GM19463 (cell line): ENCODE measurements around the gene EMID1.

ENCODE experiments used
- ATAC-seq: cut with Tn5 transposase; IDR thresholded peaks from one replicate; pipeline ENCODE4 v1.9.1; 2021; ENCODE audit warnings: mild to moderate bottlenecking, moderate library complexity; ENCODE audit not compliant: unreplicated experiment

Gene EMID1

DNA sequence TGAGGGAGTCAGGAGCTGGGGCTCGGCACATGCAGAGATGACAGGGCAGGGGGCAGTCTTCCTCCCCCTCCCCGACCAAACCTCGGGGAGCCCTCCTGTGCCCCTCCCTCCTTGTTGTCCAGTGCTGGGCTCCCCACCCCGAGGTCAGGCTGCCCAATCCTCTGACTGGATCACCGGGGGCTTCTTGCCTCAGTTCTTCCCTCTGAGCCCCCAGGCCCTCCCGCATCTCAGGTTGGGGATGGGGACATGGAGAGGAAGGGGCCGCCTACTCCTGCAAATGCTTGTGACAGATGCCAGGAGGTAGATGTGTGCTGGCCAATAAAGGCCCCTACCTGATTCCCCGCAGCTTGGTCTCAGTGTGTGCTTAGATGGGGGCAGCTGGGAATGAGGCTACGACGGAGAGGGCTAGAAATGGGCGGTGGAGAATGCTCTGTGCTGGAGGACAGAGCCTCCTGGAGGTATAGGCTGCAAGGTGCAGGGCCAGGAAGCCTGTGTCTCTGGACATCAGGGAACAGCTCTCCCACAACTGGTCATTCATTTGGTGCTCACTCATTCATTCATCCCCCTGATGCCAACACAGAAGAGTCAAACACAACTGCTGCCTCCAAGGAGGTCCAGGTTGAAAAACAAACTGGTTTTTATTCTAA is 53.7 kb downstream of the EMID1 start:
- no peak for ATAC-seq

DNA sequence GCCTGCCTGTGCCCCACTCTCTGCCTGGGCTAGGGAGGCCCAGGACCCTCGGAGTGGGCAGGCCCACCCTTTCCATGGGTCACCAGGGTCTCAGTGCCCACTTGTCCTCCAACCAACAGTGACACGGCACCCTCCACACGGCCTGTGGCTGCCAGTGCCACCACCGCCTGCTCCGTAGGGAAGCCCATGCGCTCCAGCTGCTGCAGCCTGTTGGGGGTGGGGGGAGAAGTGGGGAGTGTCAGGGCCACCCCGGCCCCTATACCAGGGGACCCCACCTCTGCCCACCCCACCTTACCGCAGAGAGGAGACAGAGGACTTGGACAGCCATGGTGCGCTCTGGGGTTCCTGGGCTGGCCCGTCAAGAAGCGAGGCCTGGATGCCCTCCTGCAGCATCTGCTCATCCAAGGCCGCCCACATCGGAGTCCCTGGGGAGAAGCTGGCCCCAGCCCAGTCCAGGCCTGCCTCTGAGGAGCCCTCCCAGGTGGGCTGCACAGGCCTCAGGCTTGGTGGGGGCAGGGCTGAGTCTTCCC is 54.4 kb downstream of the EMID1 start:
- ATAC-seq: no peak

DNA sequence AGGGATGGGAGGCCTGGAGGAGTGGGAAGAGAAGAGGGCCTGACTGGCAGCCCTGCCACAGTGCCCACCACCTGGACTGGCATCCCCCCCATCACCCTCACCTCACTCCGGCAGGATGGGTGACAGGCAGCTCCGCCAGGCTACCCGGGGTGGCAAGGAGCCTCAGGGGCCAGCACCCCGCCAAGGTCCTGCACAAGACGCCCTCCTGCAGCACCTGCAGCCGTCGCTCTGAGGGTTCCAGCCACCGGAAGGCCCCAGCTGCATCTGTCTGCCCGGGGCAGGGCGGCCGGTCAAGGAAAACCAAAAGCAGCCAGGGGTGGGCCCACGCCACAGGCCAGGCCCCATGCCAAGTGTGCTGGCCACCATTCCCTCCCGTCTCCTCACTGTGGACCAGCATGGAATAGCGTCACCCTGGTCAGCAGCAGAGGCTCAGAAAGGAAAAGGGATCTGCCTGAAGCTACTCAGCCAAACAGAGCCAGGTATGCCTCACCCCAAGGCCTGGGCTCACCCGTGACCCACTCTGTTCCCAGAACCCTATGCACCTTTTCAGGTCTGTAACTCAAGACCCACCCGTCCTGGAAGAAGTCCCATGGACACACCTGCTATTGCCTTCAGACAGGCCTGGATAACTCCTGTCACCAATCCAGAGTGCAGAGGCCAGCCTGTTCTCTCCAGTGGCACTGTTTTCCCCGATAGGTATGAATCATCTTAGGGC is 55.1 kb downstream of the EMID1 start:
- no peak for ATAC-seq

DNA sequence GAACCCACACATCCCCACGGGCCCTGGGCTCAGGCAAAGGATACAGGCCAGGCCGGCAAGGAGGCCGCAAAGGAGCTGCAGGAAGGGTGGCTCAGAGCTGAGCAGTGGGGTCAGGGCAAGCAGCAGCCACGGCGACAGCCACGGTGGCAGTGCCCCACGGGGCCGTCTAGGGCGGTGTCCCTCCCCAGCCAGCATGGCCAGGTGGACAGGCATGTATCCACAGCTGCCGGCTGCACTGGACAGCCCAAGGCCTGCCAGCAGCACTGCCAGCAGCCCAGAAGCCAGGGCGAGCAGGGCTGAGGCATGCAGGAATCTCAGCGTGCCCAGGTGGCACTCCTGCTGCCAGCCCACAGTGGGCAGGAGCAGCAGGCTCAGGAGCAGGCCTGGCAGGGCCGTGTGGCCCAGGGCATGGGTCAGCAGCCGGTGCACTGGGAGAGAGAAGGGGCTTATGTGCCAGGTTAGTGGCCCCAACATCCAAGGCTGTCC is 58.1 kb downstream of the EMID1 start:
- ATAC-seq: no peak

DNA sequence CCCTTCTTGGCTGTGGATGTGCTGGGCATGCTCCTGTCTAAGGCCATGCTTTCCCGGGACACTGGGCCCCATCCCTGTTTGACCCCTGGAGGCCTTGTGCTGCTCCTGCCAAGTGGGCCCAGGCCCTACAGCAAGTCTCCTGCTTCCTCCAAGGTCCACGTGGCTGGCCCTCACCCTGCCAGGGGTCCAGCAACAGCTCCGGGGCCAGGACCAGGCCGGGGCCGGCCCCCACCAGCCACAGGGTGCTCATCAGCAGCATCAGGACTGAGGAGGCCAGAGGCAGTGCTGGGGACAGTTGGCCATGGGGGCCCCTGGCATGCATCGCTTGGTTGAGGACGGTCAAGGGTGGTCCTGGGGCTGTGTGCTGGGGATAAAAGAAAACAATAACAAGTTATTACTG is 59.6 kb downstream of the EMID1 start:
- ATAC-seq: no peak

DNA sequence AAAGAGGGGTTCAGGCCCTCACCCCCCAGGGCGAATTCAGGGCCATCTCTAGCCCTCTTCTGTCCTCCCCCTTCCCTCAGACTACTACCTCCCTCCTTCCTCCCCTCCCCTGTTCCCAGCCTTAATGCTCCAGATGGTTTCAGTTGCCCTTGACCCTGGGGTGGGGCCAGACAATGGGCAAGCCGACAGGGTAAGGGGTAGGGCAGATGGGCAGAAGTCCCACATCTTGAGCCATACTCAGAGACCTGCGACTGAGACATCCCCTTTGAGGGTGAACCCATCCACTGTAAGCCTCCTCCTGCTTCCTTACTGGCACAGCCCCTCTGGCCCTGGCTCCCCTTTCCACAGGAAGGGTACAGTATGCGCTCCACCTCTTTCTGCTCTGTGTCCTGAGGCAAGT is 60.2 kb downstream of the EMID1 start:
- no peak for ATAC-seq

DNA sequence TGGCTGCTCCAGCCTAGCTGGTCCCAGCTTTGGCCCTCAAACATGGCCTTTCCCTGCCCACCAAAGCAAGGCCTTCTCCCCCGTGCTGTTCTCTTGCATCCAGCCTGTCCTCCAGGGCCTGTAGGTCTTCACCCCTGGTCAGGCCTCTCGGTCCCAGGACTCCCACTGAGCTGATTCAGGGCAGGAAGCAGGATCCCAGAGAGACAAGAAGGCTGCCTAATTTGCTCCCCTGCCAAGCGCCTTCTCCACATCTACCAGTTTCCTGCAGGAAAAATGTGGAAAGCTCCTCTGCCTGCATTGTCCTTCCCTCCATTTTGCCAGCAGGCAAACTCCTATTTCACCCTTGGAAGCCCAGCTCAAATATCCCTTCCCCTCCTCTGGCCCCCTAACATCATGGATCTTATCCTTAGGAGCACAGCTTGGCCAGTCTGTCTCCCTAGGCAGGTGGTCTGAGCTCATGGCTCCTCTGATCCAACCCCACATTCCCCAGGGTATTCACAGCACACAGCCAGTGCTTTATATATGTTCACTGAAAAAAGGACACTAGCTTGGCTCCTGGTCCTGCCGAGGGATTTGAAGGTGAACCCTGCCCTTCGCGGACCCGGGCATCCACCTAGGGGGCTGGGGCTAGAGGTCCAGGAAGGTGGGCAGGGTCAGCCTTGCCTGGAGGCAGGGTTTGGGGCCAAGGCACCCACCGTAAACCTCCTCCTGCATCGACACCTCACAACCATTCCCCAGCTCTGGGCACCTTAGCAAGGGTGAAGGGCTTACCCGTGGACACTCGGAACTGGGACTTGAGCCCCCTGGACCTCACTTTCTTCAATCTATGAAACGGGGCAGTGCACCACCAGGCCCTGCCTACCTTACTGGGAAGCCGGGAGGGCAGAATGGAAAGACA is 61.1 kb downstream of the EMID1 start:
- no peak for ATAC-seq

DNA sequence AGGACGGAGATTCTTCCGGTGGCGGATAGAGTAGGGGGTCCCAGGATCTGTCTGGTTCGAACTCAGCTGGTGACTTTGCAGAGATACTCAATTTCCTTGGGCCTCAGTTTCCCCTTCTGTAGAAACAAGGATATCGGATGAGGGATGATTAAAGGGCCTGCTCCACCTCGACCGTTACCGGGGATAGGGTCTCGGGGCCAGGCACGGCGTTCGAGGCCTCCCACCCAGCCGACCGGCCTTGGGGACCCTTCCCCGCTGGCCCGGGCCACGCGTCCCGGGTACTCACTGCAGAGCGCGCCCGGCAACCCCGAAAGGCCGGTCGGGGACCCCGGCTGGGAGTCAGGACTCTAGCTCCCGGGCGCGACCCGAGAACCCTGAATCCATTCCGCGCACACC is 61.8 kb downstream of the EMID1 start:
- ATAC-seq: no peak

DNA sequence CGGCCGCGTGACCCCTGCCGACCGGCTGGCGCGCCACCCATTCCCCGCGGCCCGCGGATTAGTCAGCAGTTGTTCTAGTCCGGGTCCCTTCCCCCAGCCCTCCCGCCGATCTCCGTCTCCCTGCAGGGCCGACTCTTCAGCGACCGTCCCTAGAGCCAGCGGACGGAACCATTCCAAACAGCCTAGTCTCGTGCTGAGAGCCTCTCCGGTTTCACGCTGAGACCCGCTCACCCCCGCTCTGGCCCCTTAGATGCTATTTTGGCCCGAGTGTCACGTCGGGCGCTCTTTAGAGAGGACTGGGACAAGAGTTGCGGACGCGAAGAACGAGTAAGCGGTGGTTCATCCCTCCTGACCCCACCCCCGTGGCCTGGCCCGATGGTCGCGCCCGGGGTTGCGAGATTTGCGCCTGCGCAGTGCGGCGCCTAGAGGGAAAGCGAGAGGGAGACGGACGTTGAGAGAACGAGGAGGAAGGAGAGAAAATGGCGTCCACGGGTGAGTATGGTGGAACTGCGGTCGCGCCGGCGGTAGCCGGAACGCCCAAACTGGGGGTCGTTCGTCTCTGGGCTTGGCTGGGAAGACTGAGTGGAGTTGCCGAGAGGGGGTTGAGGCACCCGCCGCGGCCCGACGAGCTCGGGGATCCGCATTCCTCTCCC is 62.3 kb downstream of the EMID1 start, which contains the start of the genes EWSR1 and RHBDD3:
Gene EWSR1 (plus strand): TSS at position 411 of the 653 bp plus-strand sequence. CDS start 69 bp downstream, at position 480.
Gene RHBDD3 (minus strand): TSS at position 124 of the 653 bp plus-strand sequence. CDS start 2,355 bp downstream, outside the sequence.
- peak; percentile 76 for ATAC-seq

DNA sequence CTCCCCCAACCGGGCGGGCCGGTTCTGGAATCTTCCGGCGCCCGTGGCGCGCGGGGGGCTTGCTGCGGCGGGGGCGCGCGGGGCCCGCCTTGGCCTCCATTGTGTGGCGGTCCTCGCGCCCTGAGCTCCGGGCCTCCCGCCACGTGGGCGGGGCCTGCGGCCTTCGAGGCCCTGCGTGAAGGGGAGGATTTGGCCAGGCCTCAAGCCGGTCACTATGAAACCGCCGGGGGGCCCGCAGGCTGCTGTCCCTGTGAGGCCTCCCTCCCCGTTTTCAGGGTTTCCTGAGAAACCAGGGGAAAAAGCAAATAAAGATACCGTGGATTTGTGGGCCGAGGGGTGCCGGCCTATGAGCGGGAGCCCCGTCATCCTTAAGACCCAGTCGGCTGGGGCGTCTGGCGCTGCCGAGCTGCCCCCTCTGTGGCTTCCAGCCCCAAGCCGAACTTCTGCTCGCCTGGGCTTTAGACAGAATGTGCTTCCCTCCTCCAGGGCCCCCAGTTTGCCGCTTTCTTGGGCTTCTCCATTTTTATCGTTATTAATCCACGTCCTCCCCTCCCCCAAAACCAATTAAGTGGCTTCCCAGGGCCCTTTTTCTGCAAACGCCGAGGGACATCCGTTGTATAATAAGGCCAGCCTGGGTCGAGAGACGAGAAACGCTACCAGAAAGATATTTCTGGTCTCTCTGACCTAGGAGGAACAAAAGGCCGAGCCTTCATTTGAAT is 63.0 kb downstream of the EMID1 start:
- ATAC-seq: peak; percentile 14

DNA sequence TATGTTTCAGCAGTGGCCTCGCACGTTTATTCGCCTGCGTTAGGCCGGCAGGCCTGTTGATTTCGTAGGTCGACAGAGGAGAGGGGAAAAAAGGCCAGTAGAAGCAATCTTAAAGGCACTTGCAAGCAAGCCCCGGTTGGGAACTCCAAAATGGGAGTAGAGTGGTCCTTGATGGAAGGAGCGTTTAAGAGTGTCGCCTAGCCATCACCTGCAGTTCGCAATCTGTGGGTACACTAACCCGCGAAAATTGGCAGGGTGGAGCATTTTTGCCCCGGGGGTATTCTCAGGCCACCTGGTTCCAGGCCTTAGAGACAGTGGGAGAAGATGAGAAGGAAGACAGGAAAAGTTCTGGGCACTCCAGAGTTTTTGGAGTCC is 63.5 kb downstream of the EMID1 start:
- ATAC-seq: no peak

DNA sequence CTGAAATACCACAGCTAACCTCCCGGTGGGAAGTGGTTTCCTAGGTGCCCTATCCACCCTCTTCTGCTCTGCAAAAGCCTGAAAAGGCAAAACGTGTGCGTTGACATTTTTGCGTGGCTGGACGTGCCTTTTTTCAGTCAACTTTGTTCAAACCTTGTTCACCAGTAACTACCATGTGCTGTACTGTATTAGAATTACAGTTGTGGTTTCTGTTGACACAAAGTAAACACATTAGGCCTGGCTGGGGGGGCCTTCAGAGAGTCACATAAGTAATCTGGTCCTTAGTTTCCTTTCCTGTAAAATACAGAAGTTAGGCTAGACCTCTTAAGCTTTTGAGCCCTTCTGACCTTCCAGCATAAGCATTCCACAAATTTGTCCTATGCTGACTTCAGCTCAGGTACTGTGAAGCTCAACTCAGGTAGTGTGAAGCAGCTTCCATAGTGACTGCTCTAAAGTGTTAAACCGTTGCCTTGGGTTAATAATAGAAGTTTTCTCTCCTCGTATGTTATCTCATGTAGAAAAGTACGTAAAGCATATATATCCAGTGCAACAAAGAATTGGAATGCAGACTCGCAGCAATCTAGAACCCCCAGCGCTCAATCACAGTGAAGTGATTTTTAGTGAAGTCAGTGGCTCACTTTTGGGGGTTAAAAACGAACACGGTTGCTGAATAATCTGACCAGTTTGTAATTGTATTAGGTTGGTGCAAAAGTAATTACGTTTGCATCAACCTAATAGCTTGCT is 64.2 kb downstream of the EMID1 start:
- ATAC-seq: no peak

DNA sequence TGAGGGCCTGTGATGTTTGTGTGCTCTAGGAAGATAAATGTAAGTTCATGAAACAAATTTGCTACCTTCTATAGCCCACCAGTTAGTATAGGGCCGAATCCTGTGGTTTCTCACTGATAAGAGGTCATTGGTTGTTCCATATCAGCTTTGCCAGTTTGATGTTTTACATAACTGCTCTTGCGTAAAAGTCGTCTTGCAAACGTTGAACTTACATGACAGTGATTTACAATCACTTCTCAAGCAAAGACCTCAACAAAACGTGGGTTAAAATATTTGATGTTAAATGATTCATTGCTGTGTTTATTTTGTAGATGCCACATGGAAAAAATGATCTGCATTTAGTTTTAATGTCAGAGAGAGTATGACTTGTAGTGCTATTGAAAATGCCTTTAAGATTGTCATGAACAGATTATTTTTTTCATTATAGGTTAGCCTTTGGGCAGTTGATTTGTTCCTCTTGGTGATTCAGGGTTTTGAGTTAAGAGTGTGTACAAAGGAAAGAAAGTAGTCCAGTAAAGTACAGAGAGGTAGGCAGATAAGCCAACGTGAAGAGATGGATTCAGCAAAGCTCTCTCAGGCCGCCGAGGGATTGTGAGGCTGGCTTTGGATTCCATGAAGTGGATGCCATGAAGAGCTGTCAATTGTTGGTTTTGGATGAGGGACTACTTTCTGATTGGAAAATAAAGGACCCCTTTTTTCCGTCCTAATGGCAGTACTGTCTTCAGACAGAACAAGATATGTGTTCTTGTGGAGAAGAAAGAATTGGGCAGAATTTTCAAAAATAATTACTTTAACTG is 65.0 kb downstream of the EMID1 start:
- no peak for ATAC-seq

DNA sequence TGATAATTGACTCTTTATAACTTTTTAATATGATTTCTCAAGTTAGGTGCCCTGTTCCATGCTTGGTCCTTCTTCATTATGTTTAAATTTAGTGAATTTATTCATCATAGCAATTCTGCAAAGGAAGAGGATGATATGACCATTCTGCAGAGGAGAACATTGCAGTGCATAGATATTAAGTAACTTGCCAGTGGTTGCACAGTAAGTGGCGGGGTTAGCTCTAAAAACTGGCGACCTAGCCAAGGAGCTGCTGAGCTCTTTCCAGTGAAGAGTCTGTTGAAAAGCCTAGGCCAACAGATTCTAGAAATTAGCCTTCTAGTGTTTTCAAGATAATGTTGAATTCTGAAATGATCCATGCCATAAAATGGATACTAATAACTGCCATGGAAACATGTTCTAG is 66.9 kb downstream of the EMID1 start:
- no peak for ATAC-seq

DNA sequence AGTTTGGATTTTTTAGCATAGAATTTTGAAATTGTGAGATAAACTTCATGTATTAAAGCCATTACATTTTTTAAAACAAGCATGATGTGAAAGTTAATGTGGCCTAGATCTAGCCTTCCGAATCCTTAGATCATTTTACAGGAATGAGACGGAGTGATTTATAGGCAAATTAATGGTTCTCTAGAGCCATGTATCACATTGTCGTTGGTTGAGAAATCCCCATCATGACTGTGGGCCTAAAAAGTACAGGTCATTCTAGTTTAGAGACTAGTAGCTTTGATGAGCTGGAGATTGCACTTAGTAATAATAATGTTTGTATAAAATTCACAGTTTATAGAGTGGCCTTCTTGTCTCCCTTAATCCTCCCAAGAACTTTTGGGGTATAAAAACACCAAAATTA is 69.5 kb downstream of the EMID1 start:
- ATAC-seq: no peak

DNA sequence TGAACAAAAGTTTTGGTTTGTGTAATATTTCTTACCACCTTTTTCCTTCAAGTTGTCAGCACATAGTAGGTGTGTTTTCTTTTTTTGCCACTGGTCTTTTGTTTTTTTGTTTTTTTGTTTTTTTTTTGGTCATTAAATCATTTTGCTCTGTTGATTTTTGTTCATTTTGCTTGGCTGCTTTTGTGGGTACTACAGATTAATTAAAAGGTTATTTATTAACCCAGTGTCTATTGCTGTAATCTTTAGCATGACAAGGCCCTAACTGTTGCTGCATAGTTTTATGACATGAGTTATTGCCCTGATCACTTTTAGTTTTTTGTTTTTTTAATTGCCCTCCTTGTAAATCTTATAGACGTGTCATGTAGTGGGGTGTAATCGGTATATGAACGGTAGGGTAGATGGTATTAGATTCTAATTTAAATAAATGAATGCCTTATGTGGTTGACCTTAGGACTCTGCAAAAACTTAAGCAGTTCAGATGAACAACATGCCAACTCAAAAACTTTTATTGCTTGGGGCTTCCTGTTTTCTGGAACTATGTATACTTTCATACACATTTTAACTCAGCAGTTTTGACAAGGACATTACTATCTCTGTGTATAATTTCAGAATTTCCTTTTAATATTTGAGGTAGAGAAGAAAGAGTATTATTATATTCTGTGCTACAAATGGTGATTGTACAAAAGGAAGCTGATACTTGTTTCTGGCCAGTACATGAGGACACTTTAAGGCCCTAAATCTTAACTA is 70.3 kb downstream of the EMID1 start:
- no peak for ATAC-seq

DNA sequence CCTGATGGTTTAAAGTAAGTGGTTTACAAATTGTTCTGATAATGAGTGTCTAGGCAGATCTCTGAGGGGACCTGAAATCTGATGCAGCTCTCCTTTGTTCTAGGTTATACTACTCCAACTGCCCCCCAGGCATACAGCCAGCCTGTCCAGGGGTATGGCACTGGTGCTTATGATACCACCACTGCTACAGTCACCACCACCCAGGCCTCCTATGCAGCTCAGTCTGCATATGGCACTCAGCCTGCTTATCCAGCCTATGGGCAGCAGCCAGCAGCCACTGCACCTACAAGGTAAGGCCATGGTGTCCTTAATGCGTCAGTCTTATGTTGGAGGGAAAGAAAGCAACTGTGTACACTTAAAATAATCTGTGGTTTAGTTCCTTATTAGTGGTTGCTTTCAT is 72.2 kb downstream of the EMID1 start:
- no peak for ATAC-seq

DNA sequence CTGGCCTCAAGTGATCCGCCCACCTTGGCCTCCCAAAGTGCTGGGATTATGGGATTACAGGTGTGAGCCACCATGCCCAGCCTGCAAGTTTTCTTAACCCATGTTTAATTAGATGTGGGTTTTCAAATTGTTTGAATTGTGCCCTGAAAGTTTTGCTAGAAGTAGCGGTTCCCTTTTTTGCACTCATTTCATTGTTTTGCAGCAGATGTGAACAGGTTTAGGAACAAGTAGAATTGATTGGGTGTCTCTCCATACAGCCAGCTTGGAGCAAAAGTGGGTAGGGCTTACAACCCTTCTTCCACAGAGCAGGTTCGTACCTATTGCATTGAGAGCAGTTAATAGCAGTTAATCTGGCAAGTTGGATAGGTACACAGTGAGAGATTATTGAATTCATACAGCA is 78.5 kb downstream of the EMID1 start:
- ATAC-seq: no peak
